Smooth muscle cell (in vitro differentiated cells): ENCODE measurements around the gene C6orf62. TPM values are rescaled to one million over a fixed set of nuclear protein-coding genes. Genes with fewer than 3 reads are reported as not detected.

Experiments used
- DNase-seq: peaks from one replicate; lab custom pipeline; 2025; ENCODE audit not compliant: unreplicated experiment; lab: John Stamatoyannopoulos, UW
- H2AFZ ChIP-seq: fragments of 200-600 bp; sonication (generic); 2 replicates; pipeline ENCODE4 v1.6.0; 2016; ENCODE audit warnings: antibody characterized with exemption, low read depth, mild to moderate bottlenecking
- H3F3A ChIP-seq: fragments of 200-600 bp; sonication (generic); 2 replicates; pipeline ENCODE4 v1.6.0; 2017; ENCODE audit warnings: antibody characterized with exemption, low read depth
- H3K27ac ChIP-seq: fragments of 200-600 bp; sonication (generic); 2 replicates; pipeline ENCODE4 v1.5.1; 2016; ENCODE audit warnings: low read depth, mild to moderate bottlenecking
- H3K27me3 ChIP-seq: fragments of 200-600 bp; sonication (generic); 2 replicates; pipeline ENCODE4 v1.6.1; 2016; ENCODE audit warnings: low read depth, mild to moderate bottlenecking
- H3K36me3 ChIP-seq: fragments of 200-600 bp; sonication (generic); 2 replicates; pipeline ENCODE4 v1.5.1; 2016; ENCODE audit warnings: low read depth
- H3K4me1 ChIP-seq: fragments of 200-600 bp; sonication (generic); 2 replicates; pipeline ENCODE4 v1.5.1; 2016; ENCODE audit warnings: low read depth
- H3K4me2 ChIP-seq: fragments of 200-600 bp; sonication (generic); 2 replicates; pipeline ENCODE4 v1.6.0; 2016; ENCODE audit warnings: mild to moderate bottlenecking
- H3K4me3 ChIP-seq: fragments of 200-600 bp; sonication (generic); 2 replicates; pipeline ENCODE4 v1.5.1; 2016; ENCODE audit warnings: mild to moderate bottlenecking
- H3K79me2 ChIP-seq: fragments of 200-600 bp; sonication (generic); 2 replicates; pipeline ENCODE4 v1.6.0; 2016; ENCODE audit warnings: low read depth, mild to moderate bottlenecking
- H3K9ac ChIP-seq: fragments of 200-600 bp; sonication (generic); 2 replicates; pipeline ENCODE4 v1.6.0; 2016; ENCODE audit warnings: low read depth
- H3K9me3 ChIP-seq: fragments of 200-600 bp; sonication (generic); replicated peaks from 2 replicates; pipeline ENCODE4 v1.5.1; 2016; ENCODE audit warnings: low read depth
- H4K20me1 ChIP-seq: fragments of 200-600 bp; sonication (generic); 2 replicates; pipeline ENCODE4 v1.6.0; 2016; ENCODE audit warnings: low read depth
- WGBS: methylation state at CpG from one replicate; pipeline ENCODE4 v1.1.7; 2016; ENCODE audit warnings: low lambda C conversion rate; 5-methylcytosine and 5-hydroxymethylcytosine counted together
- polyA plus RNA-seq: library from polyadenylated mRNA; unstranded; fragments of >200 nt; fragmentation: Nextera tagmentation; extraction: Ambion mirVana; gene quantifications from 2 replicates; pipeline ENCODE4 v1.2.1, GENCODE V29; 2016
- total RNA-seq: library from RNA; depleted of rRNA; stranded (reverse); fragments of >200 nt; gene quantifications from 2 replicates; pipeline ENCODE4 v1.2.3, GENCODE V29; 2014
- TF ChIP-seq, protein P1 (sequence below): fragments of 200-600 bp; sonication (generic); IDR thresholded peaks from 2 replicates; pipeline ENCODE4 v1.5.1; 2017; ENCODE audit warnings: borderline replicate concordance, mild to moderate bottlenecking, antibody characterized with exemption; ENCODE audit not compliant: insufficient read depth, poor library complexity, severe bottlenecking

The C6orf62 gene
- total and polyA plus RNA-seq, 2 experiments from 2014 or later, result 32.4 to 61.4 TPM

DNA sequence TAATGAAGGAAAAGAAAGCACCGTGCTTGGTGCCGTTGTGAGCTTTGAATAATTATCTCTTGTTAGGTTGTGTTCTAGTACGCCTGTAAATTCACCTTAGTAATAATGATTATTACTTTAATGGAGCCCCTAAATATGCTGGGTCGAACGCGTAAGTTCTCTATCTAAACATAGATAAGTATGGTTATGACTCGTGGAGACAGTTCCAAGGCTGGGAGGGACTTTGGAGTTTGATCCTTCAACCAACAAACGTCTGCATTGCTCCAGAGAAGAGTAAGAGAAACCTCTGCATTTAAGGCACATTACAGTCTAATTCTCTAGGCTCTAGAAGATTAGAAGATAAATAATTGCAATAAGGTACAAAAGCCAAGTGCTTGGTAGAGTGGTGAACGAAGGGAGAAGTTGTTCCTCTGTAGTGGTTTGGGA lies 51.6 kb downstream of the C6orf62 start:
- Histone ChIP-seq H4K20me1 (no peaks in the 10 kb centered on the region), H3K4me3 (peak overlapping the region; percentile 74), H3K4me1 (peaks cover 13% of the 10 kb centered on the region), H3K9me3 (peaks cover 6% of the 10 kb centered on the region), H2AFZ (peak overlapping the region; percentile 98), H3K27me3 (no peaks in the 10 kb centered on the region), H3F3A (no peaks in the 10 kb centered on the region), H3K4me2 (peak overlapping the region; percentile 83), H3K36me3 (peaks cover 5% of the 10 kb centered on the region), H3K27ac (peak overlapping the region; percentile 90), H3K79me2 (peaks cover 26% of the 10 kb centered on the region), H3K9ac (peak overlapping the region; percentile 83)
- WGBS, result 24% methylated on average over 9 of the region's 9 CpGs
- TF ChIP-seq, protein P1, sequence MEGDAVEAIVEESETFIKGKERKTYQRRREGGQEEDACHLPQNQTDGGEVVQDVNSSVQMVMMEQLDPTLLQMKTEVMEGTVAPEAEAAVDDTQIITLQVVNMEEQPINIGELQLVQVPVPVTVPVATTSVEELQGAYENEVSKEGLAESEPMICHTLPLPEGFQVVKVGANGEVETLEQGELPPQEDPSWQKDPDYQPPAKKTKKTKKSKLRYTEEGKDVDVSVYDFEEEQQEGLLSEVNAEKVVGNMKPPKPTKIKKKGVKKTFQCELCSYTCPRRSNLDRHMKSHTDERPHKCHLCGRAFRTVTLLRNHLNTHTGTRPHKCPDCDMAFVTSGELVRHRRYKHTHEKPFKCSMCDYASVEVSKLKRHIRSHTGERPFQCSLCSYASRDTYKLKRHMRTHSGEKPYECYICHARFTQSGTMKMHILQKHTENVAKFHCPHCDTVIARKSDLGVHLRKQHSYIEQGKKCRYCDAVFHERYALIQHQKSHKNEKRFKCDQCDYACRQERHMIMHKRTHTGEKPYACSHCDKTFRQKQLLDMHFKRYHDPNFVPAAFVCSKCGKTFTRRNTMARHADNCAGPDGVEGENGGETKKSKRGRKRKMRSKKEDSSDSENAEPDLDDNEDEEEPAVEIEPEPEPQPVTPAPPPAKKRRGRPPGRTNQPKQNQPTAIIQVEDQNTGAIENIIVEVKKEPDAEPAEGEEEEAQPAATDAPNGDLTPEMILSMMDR, result no peak
- no peak for DNase-seq

DNA sequence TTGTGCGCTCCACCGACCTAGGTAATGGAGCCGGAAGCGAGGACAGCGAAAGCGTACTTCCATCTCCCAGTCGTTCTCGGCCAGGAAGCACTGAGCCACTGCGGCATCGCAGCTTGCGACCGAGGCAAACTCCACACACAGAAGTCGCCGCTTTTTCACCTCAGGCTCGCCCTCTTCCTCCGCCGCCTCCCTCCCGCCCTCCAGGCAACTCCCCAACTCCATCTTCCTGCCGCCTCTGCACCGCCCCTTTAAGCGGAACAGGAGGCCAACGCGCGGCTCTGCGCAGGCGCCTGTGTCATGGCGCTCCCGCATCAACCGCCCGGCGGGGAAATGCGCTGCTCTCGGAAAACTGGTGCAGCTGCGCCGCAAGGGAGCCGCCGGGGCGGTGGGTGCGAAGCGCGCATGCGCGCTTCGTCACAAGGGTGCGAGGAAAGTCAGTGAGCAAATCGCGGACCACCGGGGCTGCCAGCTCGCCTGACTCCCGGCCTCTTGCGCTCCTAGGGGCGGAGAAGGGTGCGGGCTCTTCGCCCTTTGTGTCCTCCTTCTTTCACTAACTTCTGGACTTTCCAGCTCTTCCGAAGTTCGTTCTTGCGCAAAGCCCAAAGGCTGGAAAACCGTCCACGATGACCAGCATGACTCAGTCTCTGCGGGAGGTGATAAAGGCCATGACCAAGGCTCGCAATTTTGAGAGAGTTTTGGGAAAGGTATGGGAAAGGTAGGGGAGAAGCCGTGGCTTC lies 52.1 kb downstream of the C6orf62 start, which contains the start of the genes ACOT13 and TDP2:
Gene ACOT13 (plus strand): TSS at position 437 of the 737 bp plus-strand sequence. CDS start 187 bp downstream, at position 624.
Gene TDP2 (minus strand): TSS at position 259 of the 737 bp plus-strand sequence. CDS start 37 bp downstream, at position 222.
- peak within 1 kb of the TSS; percentile 90 for H3K27ac ChIP-seq
- peaks cover 26% of the 10 kb centered on the region for H3K79me2 ChIP-seq
- H3K27me3 ChIP-seq, result no peaks in the 10 kb centered on the region
- DNase-seq, result peak; percentile 84
- H3K4me1 ChIP-seq, result peaks cover 13% of the 10 kb centered on the region
- H3K36me3 ChIP-seq, result peaks cover 5% of the 10 kb centered on the region
- 2% methylated on average over 59 of the region's 62 CpGs for WGBS
- no peaks in the 10 kb centered on the region for H4K20me1 ChIP-seq
- TF ChIP-seq, protein P1, result peak; percentile 33
- peaks cover 6% of the 10 kb centered on the region for H3K9me3 ChIP-seq
- no peaks in the 10 kb centered on the region for H3F3A ChIP-seq
- peak within 1 kb of the TSS; percentile 83 for H3K9ac ChIP-seq
- peak within 1 kb of the TSS; percentile 74 for H3K4me3 ChIP-seq
- H2AFZ ChIP-seq, result peak within 1 kb of the TSS; percentile 98
- H3K4me2 ChIP-seq, result peak within 1 kb of the TSS; percentile 83

GRCh38 chr6:24666097-24666640 lies 52.8 kb downstream of the C6orf62 start:
- H3K79me2 ChIP-seq, result peaks cover 26% of the 10 kb centered on the region
- WGBS, result 2% methylated on average over 26 of the region's 26 CpGs
- no peaks in the 10 kb centered on the region for H3K27me3 ChIP-seq
- H3K9ac ChIP-seq, result peak overlapping the region; percentile 9
- peak overlapping the region; percentile 74 for H3K4me3 ChIP-seq
- H3K4me1 ChIP-seq, result peaks cover 13% of the 10 kb centered on the region
- H3K36me3 ChIP-seq, result peaks cover 5% of the 10 kb centered on the region
- no peak for DNase-seq
- no peaks in the 10 kb centered on the region for H3F3A ChIP-seq
- H3K4me2 ChIP-seq, result peak overlapping the region; percentile 83
- H3K9me3 ChIP-seq, result peaks cover 6% of the 10 kb centered on the region
- H3K27ac ChIP-seq, result peak overlapping the region; percentile 90
- H2AFZ ChIP-seq, result peak overlapping the region; percentile 93
- TF ChIP-seq, protein P1, result no peak
- H4K20me1 ChIP-seq, result no peaks in the 10 kb centered on the region
